D341Med (cell line): ENCODE data around the gene FOXN3.

Experiments used
- DNase-seq: peaks from one replicate; pipeline ENCODE4 v3.0.0; 2012; ENCODE audit warnings: low spot score

Gene FOXN3, protein sequence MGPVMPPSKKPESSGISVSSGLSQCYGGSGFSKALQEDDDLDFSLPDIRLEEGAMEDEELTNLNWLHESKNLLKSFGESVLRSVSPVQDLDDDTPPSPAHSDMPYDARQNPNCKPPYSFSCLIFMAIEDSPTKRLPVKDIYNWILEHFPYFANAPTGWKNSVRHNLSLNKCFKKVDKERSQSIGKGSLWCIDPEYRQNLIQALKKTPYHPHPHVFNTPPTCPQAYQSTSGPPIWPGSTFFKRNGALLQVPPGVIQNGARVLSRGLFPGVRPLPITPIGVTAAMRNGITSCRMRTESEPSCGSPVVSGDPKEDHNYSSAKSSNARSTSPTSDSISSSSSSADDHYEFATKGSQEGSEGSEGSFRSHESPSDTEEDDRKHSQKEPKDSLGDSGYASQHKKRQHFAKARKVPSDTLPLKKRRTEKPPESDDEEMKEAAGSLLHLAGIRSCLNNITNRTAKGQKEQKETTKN

DNA sequence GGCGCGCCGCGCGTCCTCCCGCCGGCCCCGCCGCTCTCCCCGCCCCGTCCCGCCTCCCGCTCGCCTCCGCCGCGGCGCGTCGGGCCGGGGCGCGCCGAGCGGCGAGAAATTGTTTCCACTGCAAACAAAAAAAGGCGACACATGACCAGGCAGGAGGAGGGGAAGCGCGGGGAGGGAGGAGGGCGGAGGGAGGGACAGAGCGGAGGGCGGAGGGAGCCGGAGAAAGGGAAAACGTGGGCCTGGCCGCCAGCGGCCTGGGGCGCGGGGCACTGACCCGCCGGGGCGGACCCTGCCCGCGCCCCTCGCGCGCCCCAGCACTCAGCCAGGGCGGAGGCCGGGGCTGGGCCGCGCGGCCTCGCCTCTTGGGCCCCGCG lies at the start of gene FOXN3:
FOXN3 (minus strand) TSS at position 143 of the 374 bp plus-strand sequence. CDS start 4,757 bp downstream, outside the sequence.
- DNase-seq = peak; percentile 91

DNA sequence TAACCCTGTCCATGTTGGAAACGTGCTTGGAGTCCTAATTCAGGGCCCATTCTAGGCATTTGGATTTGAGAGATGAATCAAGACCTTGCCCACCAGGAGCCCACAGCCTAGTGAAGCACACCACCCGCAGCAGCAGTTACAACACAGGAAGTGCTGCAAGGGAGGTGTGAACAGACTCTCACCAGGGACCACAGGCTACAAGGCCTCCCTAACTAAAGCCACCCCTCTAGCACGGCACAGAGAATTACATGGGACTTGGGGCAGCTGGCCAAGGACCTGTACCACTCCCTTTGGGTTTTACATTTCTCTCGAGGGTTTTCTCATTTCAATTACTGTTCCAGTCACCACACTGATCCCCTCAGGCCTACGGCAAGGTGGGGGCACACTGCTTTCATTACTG lies 49.5 kb upstream of the FOXN3 start:
- DNase-seq = no peak

DNA sequence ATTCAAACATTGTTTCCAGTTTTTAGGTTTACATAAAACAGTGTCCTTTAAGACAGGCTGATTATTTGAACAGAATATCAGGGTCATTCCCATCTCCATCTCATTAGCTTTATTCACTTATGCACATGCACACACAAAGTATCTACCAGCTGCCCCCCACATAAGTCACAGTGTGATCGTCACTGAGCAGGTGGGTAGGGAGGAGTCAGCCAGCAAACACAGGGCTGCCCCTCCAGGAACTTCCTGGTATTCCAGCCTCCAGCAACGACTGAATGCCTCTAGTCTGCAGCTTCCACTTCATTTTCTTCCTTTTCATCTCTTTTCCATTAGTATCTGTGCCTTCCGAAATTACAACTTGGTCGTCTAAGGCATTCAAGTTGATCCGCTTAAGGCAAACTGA lies 48.8 kb upstream of the FOXN3 start:
- DNase-seq = no peak

DNA sequence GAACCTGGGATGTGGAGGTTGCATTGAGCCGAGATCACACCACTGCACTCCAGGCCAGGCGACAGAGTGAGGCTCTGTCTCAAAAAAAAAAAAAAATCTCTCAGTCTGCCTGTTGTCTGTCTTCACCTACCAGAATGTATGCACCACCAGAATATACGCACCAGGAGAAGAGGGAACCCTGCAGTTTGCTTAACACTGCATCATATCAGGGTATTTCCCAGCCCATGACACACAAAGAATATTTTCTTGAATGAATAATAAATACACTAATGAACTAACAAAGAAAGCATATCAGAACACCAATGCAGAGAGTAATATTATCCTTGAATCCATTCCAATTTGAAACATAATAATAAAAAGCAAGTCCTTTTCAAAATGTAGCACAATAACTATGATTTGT lies 44.2 kb upstream of the FOXN3 start:
- no peak for DNase-seq

DNA sequence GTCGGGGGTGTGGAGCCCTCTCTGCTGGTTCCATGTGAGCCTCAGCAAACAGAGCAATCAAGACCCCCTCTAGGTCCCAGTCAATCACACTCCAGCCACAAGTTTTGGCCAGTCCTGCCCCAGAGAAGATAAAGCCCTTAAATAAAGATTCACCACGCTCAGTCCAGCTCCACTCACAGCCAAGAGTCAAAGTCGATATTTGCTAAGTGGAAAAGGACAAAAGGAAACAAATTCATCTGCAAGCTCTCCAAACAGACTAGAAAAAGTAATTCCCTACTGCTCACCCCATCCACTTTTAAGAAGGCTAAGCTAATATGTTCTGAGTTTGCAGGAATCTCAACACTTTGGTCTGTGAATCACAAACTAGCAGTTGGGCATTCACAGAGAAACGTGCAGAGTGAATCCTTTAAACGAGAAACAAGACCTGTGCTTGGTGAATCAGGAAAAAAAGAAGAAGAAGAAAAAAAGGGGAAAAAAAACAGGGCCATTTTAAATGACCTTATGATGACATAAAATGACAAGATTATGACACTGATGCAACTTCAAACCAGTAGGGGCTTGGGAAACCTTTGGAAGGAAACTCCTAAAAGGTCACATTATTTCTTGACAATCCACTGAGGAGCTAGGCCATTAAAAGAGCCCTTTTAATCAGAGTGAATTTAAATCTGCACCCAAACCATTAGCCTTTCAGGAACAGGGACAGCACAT lies 41.8 kb upstream of the FOXN3 start:
- no peak for DNase-seq

DNA sequence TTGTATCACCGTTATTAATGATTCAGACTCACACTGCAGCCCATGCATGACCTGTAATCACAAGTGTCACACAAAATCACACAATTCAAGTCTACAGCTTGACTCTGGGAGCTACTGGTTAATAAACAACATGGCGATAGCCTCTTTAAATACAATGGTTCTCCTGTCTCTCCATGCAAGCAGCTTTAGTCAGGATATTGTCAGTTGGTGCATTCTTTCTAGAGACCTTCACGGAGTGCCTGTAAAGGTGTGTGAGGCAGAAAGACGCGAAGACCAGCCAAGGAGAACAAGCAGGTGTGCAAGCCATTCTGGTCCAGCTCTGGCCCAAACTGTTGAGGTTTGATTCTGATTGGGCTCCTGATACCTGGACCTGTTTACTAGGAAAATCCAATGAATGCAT lies 40.0 kb upstream of the FOXN3 start:
- DNase-seq = no peak

DNA sequence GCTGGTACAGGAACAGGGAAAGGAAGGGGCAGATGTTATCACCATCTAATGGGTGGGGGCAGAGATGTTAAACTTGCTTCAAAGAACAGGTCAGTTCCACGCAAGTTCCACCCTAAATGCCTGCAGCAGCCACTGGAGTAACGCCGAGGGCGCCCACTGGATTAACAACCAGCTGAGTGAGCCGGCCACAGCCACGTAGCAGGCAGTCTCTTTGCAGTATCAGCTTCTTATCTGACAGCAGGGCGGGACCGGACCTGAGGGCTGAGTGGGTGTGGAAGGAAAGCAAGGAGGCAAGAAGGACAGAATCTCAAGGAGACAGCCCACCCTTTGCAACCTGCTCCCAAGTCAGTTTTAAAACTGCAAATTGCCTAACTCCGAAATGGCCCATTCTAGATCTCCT lies 38.4 kb upstream of the FOXN3 start:
- DNase-seq = no peak

DNA sequence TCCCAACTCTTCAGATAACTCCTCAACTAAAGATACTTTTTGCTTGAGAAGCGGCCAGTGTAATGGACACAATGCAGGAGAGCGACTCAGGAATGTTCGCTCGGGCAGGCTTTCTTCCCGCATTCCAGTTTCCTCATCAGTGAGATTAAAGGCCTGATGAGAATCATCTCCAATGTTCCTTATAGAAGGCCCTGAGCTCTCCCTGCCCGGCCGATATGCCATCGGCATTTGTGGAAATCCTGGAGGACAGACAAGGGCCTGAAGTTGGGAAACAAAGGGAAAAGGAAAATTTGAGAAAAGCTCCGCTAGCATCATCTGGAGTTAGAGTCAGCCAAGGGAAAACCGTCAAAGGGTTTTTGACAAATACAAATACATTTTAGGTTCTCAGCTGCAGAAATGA lies 38.0 kb upstream of the FOXN3 start:
- no peak for DNase-seq

DNA sequence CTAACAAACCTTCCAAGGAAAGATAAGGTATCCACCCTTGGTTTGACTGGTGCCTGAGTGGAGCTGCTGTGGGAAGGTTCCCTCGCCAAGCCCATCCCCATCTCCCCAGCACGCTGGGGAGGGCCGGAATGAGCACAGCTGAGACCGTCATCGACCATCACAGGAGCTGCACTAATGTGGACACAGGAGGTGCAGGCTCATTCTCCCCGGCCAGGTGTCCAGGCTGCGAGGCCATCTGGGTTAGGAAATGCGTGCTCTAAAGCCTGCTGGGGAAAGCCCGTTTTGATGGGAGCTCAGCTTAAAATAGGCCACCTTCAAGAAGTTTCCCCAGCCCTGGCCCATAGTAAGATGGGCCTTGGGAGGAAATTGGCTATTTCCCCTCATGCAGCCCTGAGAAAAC lies 35.2 kb upstream of the FOXN3 start:
- DNase-seq = no peak

DNA sequence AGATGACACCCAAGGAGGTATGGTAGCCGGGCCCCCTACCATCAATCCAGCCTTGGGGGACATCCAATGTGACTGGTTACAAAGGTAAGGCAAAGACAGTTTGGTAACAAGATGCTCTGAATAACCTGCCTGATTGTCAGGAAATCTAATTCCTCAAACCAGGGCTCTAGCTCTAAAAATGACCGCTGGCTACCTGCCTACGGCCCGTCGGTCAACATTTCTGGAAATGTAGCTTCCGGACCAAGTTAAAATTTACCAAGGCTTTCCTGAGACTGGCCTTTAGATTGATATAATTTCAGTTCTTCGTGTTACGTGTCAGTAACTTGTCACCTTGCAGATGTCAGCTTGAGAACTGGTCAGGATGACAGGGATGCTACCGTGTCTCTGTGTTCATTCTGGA lies 34.2 kb upstream of the FOXN3 start:
- no peak for DNase-seq

DNA sequence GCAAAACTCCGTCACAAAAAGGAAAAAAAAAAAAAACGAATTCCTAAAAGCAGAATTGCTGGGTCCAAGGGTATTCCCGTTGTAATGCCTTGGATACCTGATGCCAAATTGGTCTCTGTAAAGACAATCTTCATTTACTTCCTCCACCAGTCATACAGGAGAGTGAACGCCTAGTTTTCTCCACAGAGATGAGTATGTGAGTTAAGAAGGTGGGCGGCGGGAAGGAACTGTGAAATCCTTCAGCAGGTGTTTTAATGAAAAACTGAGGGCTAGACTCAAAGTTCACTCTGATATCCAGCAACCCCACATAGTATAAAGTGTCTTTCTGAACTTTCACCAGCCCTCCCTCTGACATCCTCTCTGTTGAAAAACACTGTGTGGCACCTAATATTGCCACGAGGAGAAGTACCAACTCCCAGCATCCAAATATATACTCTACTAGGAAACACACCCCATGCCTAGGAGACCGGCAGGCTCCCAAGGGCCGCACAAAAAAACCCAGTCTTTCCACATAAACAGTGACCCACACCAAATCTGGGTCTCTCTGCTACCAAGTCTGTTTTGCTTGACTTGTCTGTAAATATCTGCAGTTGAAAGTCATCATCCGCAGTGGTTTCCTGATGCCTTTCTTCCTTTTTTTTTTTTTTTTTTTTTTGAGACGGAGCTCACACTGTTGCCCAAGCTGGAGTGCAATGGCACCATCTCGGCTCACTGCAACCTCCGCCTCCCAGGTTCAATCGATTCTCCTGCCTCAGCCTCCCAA lies 30.3 kb upstream of the FOXN3 start:
- no peak for DNase-seq

DNA sequence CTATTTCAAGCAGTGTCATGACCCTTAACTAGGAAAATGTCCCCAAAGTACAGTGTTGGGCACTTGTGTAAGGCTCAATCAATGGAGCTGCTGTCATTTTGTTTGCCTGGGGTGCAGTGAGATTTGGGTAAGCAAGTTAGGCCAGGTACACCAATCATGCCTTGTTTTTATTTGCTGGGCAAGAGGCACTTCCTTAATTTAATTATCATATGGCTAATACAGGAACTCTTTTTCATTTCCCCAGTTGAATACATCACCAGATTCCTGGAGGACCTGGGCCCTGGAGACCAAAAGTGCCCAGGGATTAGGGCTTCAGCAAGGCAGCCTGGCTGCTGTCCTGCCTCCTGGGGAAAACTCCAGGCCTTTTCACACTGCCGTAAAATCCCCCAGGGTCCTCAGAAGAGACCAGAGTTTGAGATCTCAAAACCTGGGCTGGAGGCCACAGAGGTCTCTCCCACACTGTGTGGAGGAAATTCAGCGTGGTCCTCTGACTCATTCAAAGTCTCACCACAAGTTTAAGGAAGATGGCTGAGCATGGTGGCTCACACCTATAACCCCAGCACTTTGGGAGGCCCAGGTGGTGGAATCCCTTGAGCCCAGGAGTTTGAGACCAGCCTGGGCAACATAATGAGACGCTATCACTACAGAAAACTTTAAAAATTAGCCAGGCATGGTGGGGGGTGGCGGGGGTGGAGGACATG lies 28.4 kb upstream of the FOXN3 start:
- DNase-seq = no peak

DNA sequence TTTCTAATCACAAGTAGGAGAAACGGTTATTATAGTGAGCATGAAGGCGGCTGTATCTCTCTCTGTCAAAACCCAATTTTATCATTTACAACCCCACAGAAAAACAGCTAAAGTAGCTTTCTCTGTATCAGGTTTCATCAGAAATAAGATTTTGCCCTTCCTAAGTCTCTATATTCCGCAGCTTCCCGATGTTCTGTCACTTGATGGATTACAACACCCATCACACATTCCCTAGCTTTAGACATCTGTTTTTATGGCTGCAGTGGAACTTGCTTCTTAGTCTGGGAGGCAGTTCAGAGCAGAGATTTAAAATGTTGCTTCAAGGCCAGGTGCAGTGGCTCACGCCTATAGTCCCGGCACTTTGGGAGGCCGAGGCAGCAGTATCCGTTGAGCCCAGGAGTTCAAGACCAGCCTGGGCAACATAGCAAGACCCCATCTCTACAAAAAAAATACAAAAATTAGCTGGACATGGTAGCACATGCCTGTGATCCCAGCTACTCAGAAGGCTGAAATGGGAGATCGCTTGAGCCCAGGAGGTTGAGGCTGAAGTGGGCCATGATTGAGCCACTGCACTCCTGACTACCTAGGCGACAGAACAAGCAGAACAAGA lies 27.6 kb upstream of the FOXN3 start:
- no peak for DNase-seq

DNA sequence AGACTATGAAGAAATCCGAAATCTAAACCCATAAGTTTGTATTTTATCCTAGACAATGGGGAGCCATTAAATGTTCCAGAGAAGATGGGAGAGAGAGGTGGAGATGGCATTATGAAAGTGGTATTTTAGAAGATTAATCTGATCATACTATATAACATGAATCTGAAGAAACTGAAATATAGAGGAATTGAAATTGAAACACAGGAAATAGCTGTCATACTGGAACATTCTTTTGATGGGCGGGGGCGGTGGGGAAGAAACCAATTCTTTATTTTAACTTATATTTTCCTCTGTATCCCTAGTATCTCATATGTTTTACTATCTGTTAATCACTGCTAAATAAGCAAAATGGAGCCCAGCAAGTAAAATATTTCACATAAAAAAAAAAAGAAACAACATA lies 27.0 kb upstream of the FOXN3 start:
- DNase-seq = no peak

DNA sequence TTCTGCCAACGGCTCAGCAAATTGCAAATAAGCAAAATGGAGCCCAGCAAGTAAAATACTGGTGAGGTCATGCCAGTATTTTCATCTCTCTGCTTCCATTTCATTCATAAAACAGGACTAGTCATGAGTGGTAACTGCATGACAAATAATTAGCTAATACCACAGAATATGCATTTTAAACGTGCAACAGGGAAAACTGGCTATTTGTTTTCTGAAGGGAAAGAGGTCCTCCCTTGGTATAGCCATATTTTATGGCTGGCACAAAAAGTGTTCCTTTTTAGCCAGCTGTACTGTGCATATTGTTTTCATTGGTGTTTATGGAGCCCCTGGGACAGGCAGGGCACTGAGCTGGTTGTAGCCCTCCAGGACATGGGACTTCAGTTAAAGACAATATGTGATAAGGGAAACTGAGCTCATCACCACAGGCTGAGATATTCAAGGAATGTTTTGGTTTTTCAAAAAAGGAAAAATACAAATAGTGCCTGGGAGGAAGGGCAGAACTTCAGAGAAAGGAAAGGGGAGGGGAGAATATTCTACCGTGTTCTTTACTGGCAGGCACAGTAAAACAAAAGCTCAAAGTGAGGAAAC lies 26.1 kb upstream of the FOXN3 start:
- no peak for DNase-seq

DNA sequence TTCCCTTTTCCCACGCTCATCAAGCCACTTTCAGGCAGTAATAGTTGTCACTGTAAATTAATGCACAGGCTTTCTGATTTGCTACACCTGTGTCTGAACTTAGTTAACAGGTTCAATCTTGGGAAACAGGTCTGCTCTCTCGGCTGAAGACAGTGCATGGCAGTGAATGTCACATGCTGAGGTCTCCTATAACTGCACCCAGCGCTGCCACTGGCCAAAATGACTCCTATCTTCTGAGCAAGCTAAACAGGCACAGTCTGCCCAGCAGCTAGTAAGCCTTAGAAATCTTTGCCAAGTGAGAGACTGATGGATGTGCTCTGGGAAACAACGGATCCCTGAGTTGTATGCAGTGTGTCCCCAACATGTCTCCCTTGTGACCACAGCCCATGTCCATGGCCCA lies 25.2 kb upstream of the FOXN3 start:
- DNase-seq = no peak

DNA sequence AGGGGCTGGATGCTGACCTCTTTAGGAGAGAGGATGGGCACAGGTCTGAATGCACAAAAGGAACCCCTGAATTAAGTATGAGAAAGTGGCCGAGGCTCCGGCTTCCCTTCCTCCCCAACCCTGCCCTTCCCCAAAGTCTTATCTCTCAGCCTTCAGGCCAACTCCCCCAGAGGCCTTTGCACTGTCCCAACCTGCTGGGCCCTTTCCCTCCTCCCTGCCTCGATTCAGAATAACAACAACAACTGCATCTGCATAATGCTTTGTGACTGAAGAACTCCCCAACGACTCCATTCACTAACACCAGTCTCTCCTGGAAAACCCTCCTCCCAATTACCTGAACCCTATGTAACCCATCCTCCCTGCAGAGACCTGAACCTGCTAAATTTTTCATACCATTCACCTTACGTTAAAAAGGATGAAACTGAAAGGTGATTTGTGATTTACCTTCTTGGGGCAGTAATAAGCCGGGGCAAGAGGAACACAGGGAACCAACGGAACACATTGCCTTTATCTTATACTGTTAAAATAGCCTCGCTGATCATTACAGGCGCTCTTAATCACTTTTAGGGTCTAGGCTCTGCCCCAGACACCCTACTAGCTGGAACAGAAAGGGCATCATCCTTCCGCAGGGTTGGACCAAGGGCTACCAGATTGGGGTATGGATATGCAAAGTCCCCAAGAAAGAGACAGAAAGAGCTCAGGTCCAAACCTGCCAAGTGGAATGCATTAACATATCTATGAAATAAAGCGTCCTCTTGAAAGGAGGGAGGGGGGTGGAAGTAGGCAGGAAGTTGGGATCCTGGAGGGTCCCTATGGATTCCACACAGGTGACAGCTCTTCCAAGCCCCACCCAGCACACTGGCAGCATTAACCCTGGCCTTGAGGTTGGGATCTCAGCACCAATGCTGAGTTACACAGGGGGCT lies 24.2 kb upstream of the FOXN3 start:
- no peak for DNase-seq

DNA sequence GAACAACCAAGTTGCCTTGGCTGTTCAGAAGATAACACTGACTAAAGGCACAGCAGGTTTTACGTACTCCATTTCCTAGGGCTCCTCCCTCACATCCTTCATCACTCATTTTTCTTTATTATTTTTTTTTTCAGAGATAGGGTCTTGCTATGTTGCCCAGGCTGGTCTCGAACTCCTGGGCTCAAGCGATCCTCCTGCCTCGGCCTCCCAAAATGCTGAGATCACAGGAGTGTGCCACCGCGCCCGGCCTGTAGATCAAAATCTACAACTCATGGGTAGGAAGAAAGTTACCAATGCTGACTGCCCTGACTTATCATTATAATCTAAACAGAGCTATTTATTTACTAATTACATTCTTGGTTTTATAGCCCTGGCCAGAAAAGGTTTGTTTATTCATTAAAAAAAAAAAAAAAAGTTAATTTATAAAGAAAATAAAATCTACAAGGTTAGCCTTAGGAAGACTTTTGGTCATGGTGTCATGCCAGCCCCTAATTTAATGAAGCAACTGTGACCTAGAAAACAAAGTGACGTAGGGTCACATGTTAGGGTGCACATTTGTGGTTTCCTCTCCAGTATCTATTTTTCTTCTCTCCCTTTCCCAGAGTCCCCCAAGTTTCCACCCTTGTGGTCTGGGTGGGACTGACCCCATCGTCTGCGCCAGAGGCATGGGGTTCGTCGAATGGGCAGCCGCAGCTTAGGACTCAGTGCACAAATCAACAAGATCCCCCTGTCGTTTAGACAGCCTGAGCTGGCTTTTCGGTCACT lies 19.0 kb upstream of the FOXN3 start:
- no peak for DNase-seq

DNA sequence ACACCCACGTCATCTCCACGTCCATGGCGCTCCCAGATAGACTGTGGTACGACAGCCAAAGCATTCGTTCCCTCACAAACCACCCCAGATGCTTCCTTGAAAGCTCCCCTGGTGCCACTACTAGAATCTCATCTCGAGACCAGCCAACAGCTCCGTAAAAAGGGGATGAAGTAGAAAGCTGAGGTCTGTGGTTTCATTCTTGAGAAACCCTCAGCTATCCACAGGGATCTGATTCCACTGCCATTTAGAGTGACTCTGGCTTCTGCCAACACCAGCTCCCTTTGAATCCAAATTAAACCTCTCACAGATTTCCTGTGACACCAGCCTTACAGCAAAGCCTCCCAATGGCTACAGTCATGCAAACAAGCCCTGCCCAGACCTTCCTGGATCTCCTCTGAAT lies 18.5 kb upstream of the FOXN3 start:
- no peak for DNase-seq

DNA sequence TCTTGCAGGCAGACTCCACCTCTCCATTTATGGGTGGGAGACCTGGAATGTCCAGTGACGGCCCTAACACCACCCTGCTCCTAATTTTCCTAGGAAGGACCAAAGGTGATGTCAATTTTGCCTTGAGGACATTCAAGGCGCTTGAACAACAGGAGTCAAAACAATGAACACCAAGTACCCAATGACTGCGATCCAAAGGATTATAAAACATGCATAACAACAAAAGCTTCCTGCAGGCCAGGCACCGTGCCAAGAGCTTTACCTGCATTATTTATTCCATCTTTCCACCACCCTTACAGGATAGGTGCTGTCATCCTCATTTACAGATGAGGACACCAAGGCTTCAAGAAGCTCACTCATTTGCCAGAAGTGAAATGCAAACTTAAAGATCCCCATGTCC lies 15.2 kb upstream of the FOXN3 start:
- no peak for DNase-seq
